Breast epithelium (tissue), 4 donors: ENCODE data around the gene CACNB1. TPM values are rescaled to one million over a fixed set of nuclear protein-coding genes. Genes with fewer than 3 reads are reported as not detected.
"Not testable (repeated sequence)": the region's sequence is repeated elsewhere in the genome, so short reads cannot be mapped to it uniquely, and the experiment has no call there.

Experiments used
- DNase-seq, 2 donors: peaks; one replicate each; pipeline ENCODE4 v3.0.0-alpha.2; 2019; ENCODE audit warnings: low spot score in 2 of 2
- H3K27ac ChIP-seq, 2 donors: fragments of 200-600 bp; sonication (generic) in 1 of 2; one replicate each; pipeline ENCODE4 v1.5.1; 2016 to 2019; ENCODE audit warnings: mild to moderate bottlenecking in 1 of 2
- H3K27me3 ChIP-seq, 2 donors: fragments of 200-600 bp; sonication (generic) in 1 of 2; one replicate each; pipeline versions ENCODE4 v1.5.1 to v1.6.0; 2017 to 2019; ENCODE audit warnings: control low read depth in 1 of 2, mild to moderate bottlenecking in 1 of 2
- H3K36me3 ChIP-seq: fragments of 200-600 bp; one replicate; pipeline ENCODE4 v1.5.1; 2019
- H3K4me1 ChIP-seq, 2 donors: fragments of 200-600 bp; sonication (generic); one replicate each; pipeline ENCODE4 v1.5.1; 2016 to 2019; ENCODE audit warnings: control low read depth in 1 of 2
- H3K4me3 ChIP-seq, 3 donors: fragments of 200-600 bp; sonication (generic); 1 replicate in 2 of 3; 2 replicates in 1 of 3; pipeline ENCODE4 v1.5.1; 2016 to 2019; ENCODE audit warnings: mild to moderate bottlenecking in 3 of 3, moderate library complexity in 2 of 3
- H3K9me3 ChIP-seq, 2 donors: fragments of 200-600 bp; sonication (generic) in 1 of 2; one replicate each; pipeline ENCODE4 v1.5.1; 2016 to 2019; ENCODE audit warnings: control low read depth in 1 of 2
- CTCF ChIP-seq, 3 donors: fragments of 450-650 bp; IDR thresholded peaks; one replicate each; pipeline ENCODE4 v1.5.1; 2016 to 2017; ENCODE audit warnings: antibody characterized with exemption in 3 of 3, mild to moderate bottlenecking in 3 of 3, moderate library complexity in 3 of 3
- POLR2A ChIP-seq: fragments of 450-650 bp; IDR thresholded peaks from one replicate; pipeline ENCODE4 v1.6.1; 2016; ENCODE audit warnings: antibody characterized with exemption, mild to moderate bottlenecking, moderate library complexity
- POLR2AphosphoS5 ChIP-seq, 3 donors: sonication (generic); formaldehyde crosslinking; IDR thresholded peaks; one replicate each; pipeline ENCODE4 v1.6.1; 2017; ENCODE audit warnings: antibody characterized with exemption in 3 of 3
- intact Hi-C: fragments of 100-400 bp; cut with DNase I; formaldehyde crosslinking; loops from one replicate; pipeline ENCODE4 v1.15.1; 2023; ENCODE audit warnings: low total_unique reads
- total RNA-seq, 3 donors: library from RNA; depleted of rRNA; stranded (reverse); fragments of >200 nt; gene quantifications; one replicate each; pipeline ENCODE4 v1.1.0, GENCODE V29; 2016

CACNB1 gene
- total RNA-seq, 3 donors from 2014 or later: 12.8 to 21.2 (median 13.9) TPM

DNA sequence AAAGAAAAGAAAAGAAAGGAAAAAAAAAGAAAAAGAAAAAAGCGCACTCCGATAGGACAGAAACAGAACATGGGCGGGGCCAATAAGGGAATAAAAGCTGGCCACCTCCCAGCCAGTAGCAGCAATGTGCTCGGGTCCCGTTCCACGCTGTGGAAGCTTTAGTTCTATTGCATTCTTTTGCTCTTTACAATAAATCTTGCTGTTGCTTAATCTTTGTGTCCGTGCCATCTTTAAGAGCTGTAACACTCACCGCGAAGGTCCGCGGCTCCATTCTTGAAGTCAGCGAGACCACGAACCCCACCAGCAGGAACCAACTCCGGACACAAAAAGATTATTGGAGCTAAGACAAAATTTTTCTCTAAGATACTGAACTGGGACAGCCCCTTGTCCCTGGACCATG lies 28.4 kb downstream of the CACNB1 start:
- no peak for DNase-seq
- Histone ChIP-seq H3K27ac (no peak overlapping the region), H3K27me3 (no peaks in the 10 kb centered on the region), H3K4me1 (peaks cover 0 to 2% of the 10 kb centered on the region in 2 donors), H3K4me3 (no peak overlapping the region), H3K9me3 (no peaks in the 10 kb centered on the region), H3K36me3 (no peaks in the 10 kb centered on the region)
- TF ChIP-seq POLR2A (no peak), CTCF (IDR thresholded peaks at IDR 0.05) (no peak), POLR2AphosphoS5 (IDR thresholded peaks at IDR 0.05) (no peak)
- intact Hi-C loops: no loop called here

GRCh38 chr17:39168503-39168902 lies 29.0 kb downstream of the CACNB1 start:
- DNase-seq, H3K36me3 ChIP-seq, H3K4me3 ChIP-seq, H3K4me1 ChIP-seq, H3K27ac ChIP-seq, H3K9me3 ChIP-seq, H3K27me3 ChIP-seq, intact Hi-C loops: not testable (repeated sequence)

DNA sequence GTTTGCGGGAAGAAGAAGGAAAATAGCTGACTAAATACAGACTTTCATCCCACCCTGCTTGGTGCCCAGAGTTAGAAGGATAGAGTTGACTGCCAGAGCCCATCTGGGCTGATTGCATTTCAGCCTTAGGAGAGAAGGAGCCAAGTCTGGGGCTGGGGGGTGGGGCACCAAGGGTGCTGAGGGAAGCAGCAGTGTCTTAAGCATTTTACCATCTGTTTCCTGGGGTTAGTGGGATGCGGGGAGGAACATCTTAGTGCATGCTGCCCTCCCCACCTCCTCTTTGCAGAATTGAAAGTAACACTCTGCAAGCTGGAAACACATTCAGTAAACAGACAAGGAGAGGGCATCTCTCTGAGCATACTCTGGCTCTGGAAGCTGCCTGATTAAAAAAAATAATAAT lies 30.0 kb downstream of the CACNB1 start:
- peaks cover 0 to 2% of the 10 kb centered on the region in 2 donors for H3K4me1 ChIP-seq
- TF ChIP-seq CTCF (IDR thresholded peaks at IDR 0.05): no peak
- no peak for TF ChIP-seq POLR2AphosphoS5 (IDR thresholded peaks at IDR 0.05)
- TF ChIP-seq POLR2A: no peak
- no peaks in the 10 kb centered on the region for H3K9me3 ChIP-seq
- no peak overlapping the region for H3K4me3 ChIP-seq
- no peaks in the 10 kb centered on the region for H3K27me3 ChIP-seq
- H3K27ac ChIP-seq: no peak overlapping the region
- H3K36me3 ChIP-seq: no peaks in the 10 kb centered on the region
- intact Hi-C loops: no loop called here
- DNase-seq: no peak

DNA sequence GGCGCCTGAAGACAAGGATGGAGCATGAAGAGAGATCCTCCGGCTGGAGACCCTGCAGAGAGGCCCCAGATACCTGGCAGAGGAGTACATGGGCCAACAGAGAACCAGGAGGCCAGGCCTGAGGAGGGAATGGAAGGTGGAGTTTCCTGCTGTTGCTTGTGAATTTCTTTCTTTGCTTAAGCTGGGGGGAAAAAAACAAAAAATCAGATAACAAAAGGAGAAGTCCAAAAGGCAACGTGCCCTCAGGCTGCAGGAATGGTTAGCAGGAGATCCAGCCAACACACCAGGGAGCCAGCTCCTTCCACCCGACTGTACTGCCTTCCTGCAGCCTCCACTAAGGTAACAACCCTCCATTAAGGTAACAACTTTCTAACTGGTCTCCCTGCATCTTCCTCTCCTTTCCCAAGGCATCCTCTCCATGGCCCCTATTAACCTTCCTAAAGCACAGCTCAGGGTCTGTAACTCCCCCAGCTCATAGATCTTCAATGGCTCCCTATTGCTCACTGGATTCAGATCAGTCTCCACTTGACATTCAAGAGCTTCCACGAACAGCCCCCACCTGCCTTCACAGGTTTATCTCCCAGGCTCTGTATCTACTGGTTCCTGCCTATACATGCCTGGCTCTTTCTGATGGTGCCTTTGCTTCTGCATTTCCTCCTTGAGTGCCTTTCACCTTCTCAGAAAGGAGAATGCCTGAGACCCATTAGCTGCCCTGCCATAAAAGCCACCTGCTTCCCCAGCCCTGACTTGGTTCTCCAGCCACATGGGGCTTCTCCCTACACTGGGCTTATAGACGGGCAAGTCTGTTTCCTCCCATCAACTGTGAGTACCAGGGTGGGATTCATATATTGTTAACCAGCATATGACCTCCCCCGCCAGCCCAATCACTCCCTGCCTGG lies 30.8 kb downstream of the CACNB1 start:
- TF ChIP-seq CTCF (IDR thresholded peaks at IDR 0.05): no peak
- no peak for TF ChIP-seq POLR2AphosphoS5 (IDR thresholded peaks at IDR 0.05)
- no peak for TF ChIP-seq POLR2A
- Histone ChIP-seq H3K27ac (no peak overlapping the region), H3K4me3 (no peak overlapping the region), H3K36me3 (no peaks in the 10 kb centered on the region), H3K9me3 (no peaks in the 10 kb centered on the region), H3K4me1 (peaks cover 0 to 2% of the 10 kb centered on the region in 2 donors), H3K27me3 (no peaks in the 10 kb centered on the region)
- DNase-seq: no peak
- intact Hi-C loops: no loop called here

GRCh38 chr17:39165841-39166349 lies 31.6 kb downstream of the CACNB1 start, which contains the start of gene ARL5C:
Gene ARL5C, minus strand, starts transcription at chr17:39166161. Its CDS starts 401 bp downstream, at chr17:39165760.
- no peaks in the 10 kb centered on the region for H3K36me3 ChIP-seq
- no peak for DNase-seq
- intact Hi-C loops: no loop called here
- H3K9me3 ChIP-seq: no peaks in the 10 kb centered on the region
- H3K4me1 ChIP-seq: peaks cover 0 to 2% of the 10 kb centered on the region in 2 donors
- TF ChIP-seq POLR2AphosphoS5 (IDR thresholded peaks at IDR 0.05): no peak
- H3K27ac ChIP-seq: no peak within 1 kb of the TSS
- peak within 1 kb of the TSS; percentile 41 to 63 (median 49) for H3K4me3 ChIP-seq
- H3K27me3 ChIP-seq: no peaks in the 10 kb centered on the region

GRCh38 chr17:39165178-39165840 lies 32.2 kb downstream of the CACNB1 start:
- Histone ChIP-seq H3K4me1 (peaks cover 0 to 2% of the 10 kb centered on the region in 2 donors), H3K36me3 (no peaks in the 10 kb centered on the region), H3K9me3 (no peaks in the 10 kb centered on the region), H3K4me3 (peak overlapping the region; percentile 41 to 63 (median 49)), H3K27ac (no peak overlapping the region), H3K27me3 (no peaks in the 10 kb centered on the region)
- intact Hi-C loops: no loop called here
- no peak for DNase-seq
- TF ChIP-seq POLR2A (no peak), POLR2AphosphoS5 (IDR thresholded peaks at IDR 0.05) (no peak), CTCF (IDR thresholded peaks at IDR 0.05) (no peak)
